PC-3 (cell line): ENCODE measurements around the gene ZNF136.

Experiments
- CTCF ChIP-seq: fragments of 300-600 bp; sonication (generic); conservative IDR thresholded peaks from 2 replicates; pipeline ENCODE4 v1.5.1; 2017; ENCODE audit warnings: antibody characterized with exemption, low read depth, mild to moderate bottlenecking, low read length
- EZH2 ChIP-seq: fragments of 300-600 bp; sonication (generic); IDR thresholded peaks from one replicate; pipeline ENCODE4 v1.6.1; 2017; ENCODE audit warnings: antibody characterized with exemption, mild to moderate bottlenecking, low read length; ENCODE audit not compliant: unreplicated experiment
- EZH2phosphoT487 ChIP-seq: fragments of 300-600 bp; sonication (generic); IDR thresholded peaks from 2 replicates; pipeline ENCODE4 v1.6.1; 2018; ENCODE audit warnings: mild to moderate bottlenecking, antibody characterized with exemption, low read length, borderline replicate concordance

- TF ChIP-seq EZH2 = no peak
- no peak for TF ChIP-seq CTCF
- no peak for TF ChIP-seq EZH2phosphoT487
Measured at GRCh38 chr19:12139885-12140544, 22.9 kb upstream of the ZNF136 start, which contains the start of gene ZNF20.
